Adrenal gland (tissue), 5 donors: ENCODE measurements around the gene GLB1L2.

Experiments used
- CTCF ChIP-seq, 6 experiments: fragments of 450-650 bp in 4 of 6; fragments of 200-600 bp in 2 of 6; sonication (generic) in 1 of 6; IDR thresholded peaks; 1 replicate in 5 of 6; 2 replicates in 1 of 6; pipeline versions ENCODE4 v1.5.1 to v1.8.0; 2016 to 2021; ENCODE audit warnings: antibody characterized with exemption in 6 of 6, mild to moderate bottlenecking in 2 of 6, moderate library complexity in 1 of 6
- POLR2A ChIP-seq, 2 donors: fragments of 450-650 bp; IDR thresholded peaks; one replicate each; pipeline ENCODE4 v1.6.1; 2017; ENCODE audit warnings: antibody characterized with exemption in 2 of 2, mild to moderate bottlenecking in 2 of 2, moderate library complexity in 1 of 2
- donor health status: DM: no; HTN: no; CAD: no.

- TF ChIP-seq POLR2A (IDR thresholded peaks at IDR 0.05), result no peak
- TF ChIP-seq CTCF (IDR thresholded peaks at IDR 0.05), result no peak
These were observed 55.7 kb downstream of the GLB1L2 start for GRCh38 chr11:134387501-134387900.
